ENCODE results near the gene PROP1.

PROP1 gene

GRCh38 chr5:177964471-177964870, 31.6 kb downstream of the PROP1 start:
- DNase-seq (ENCODE audit: low read depth in 1 of 2, low spot score in 1 of 2), result no peak
- Histone ChIP-seq H3K27ac (replicated peaks) (no peak overlapping the region), H3K4me3 (replicated peaks; ENCODE audit: insufficient read depth, low read length) (no peak overlapping the region), H3K27me3 (ENCODE audit: insufficient read depth, poor library complexity, severe bottlenecking) (no peaks in the 10 kb centered on the region)
- TF ChIP-seq CTCF (IDR thresholded peaks at IDR 0.05; ENCODE audit: insufficient read depth, low read length) (no peak), REST (IDR thresholded peaks at IDR 0.05; ENCODE audit: insufficient replicate concordance, low read depth) (no peak), SPI1 (IDR thresholded peaks at IDR 0.05; ENCODE audit: borderline replicate concordance, low read depth) (no peak), POLR2AphosphoS5 (IDR thresholded peaks at IDR 0.05; ENCODE audit: low read depth) (no peak), GABPA (IDR thresholded peaks at IDR 0.05; ENCODE audit: low read depth) (no peak)

GRCh38 chr5:177963966-177964365, 32.1 kb downstream of the PROP1 start:
- no peak for DNase-seq (ENCODE audit: low read depth in 1 of 2, low spot score in 1 of 2)
- no peaks in the 10 kb centered on the region for H3K27me3 ChIP-seq (ENCODE audit: insufficient read depth, poor library complexity, severe bottlenecking)
- H3K27ac ChIP-seq (replicated peaks), result no peak overlapping the region
- H3K4me3 ChIP-seq (replicated peaks; ENCODE audit: insufficient read depth, low read length), result no peak overlapping the region
- TF ChIP-seq GABPA (IDR thresholded peaks at IDR 0.05; ENCODE audit: low read depth) (no peak), CTCF (IDR thresholded peaks at IDR 0.05; ENCODE audit: insufficient read depth, low read length) (no peak), SPI1 (IDR thresholded peaks at IDR 0.05; ENCODE audit: borderline replicate concordance, low read depth) (no peak), POLR2AphosphoS5 (IDR thresholded peaks at IDR 0.05; ENCODE audit: low read depth) (no peak), REST (IDR thresholded peaks at IDR 0.05; ENCODE audit: insufficient replicate concordance, low read depth) (no peak)

- Histone ChIP-seq H3K27ac (replicated peaks) (no peak overlapping the region), H3K4me3 (replicated peaks; ENCODE audit: insufficient read depth, low read length) (no peak overlapping the region), H3K27me3 (ENCODE audit: insufficient read depth, poor library complexity, severe bottlenecking) (no peaks in the 10 kb centered on the region)
- TF ChIP-seq REST (IDR thresholded peaks at IDR 0.05; ENCODE audit: insufficient replicate concordance, low read depth), result no peak
- no peak for TF ChIP-seq GABPA (IDR thresholded peaks at IDR 0.05; ENCODE audit: low read depth)
- TF ChIP-seq CTCF (IDR thresholded peaks at IDR 0.05; ENCODE audit: insufficient read depth, low read length), result no peak
- no peak for TF ChIP-seq SPI1 (IDR thresholded peaks at IDR 0.05; ENCODE audit: borderline replicate concordance, low read depth)
- no peak for TF ChIP-seq POLR2AphosphoS5 (IDR thresholded peaks at IDR 0.05; ENCODE audit: low read depth)
- DNase-seq (ENCODE audit: low read depth in 1 of 2, low spot score in 1 of 2), result no peak
These were observed 36.7 kb downstream of the PROP1 start for GRCh38 chr5:177959315-177959714.
